ENCODE results near the gene PTGER2. TPM values are rescaled to one million over a fixed set of nuclear protein-coding genes. Genes with fewer than 3 reads are reported as not detected.

PTGER2 gene
- 5.6 and 7.1 TPM in 2 replicates for total RNA-seq

GRCh38 chr14:52313903-52314594 lies at the start of gene PTGER2:
Gene PTGER2, plus strand, starts transcription at chr14:52314312. Its CDS starts 237 bp downstream, at chr14:52314549.

GRCh38 chr14:52267501-52268278 lies 46.4 kb upstream of the PTGER2 start, which contains the start of gene PTGDR:
Gene PTGDR, plus strand, starts transcription at chr14:52267698. Its CDS starts 117 bp downstream, at chr14:52267815.

Other genes starting within 250 kb of the PTGER2 start
- gene NID2, start 245.3 kb upstream of the PTGER2 start, total RNA-seq: 852 and 1,009 TPM in 2 replicates
- 0.29 and 0.37 TPM in 2 replicates for gene PTGDR, start 46.6 kb upstream of the PTGER2 start, total RNA-seq
- gene TXNDC16, start 238.2 kb downstream of the PTGER2 start, total RNA-seq: 5.1 and 6.4 TPM in 2 replicates
- 0.39 and 0.87 TPM in 2 replicates for gene GPR137C, start 238.5 kb downstream of the PTGER2 start, total RNA-seq